Measurements from ENCODE around the gene SV2A.

DNA sequence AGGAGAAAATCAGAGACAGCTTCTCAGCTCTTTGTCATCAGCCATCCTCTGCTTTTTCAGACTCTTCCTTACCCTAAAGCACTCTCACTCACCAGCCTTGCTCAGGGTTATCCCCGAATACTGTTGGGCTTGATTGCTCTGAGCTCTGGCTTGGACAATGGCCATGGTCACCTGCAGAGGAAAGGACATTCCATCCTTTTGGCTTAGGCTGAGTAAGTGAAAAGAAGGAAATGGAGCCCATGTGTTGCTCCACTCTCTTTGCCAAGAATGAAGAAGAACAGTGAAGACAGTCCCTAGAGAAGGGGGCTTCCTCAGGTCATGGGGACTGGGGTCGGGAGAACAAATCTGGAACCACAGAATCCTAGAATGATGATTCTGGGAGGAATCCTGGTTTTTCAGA lies 16.7 kb upstream of the SV2A start:
- TF ChIP-seq CTCF (IDR thresholded peaks at IDR 0.05; ENCODE audit: low read length) (no peak), EZH2 (optimal IDR thresholded peaks at IDR 0.05; ENCODE audit: low read depth, low read length) (no peak)

Measured in MM.1S (cell line).